H1 (cell line): ENCODE data around the gene GJD3. TPM values are rescaled to one million over a fixed set of nuclear protein-coding genes. Genes with fewer than 3 reads are reported as not detected.

ENCODE experiments used
- EP300 ChIP-seq, 2 experiments: IDR thresholded peaks; 1 replicate in 1 of 2; 2 replicates in 1 of 2; pipeline ENCODE4 v1.6.1; 2011 to 2012; ENCODE audit warnings: low read depth in 2 of 2, low read length in 2 of 2, mild to moderate bottlenecking in 2 of 2, borderline replicate concordance in 1 of 2, inconsistent platforms in 1 of 2, moderate library complexity in 1 of 2
- polyA plus RNA-seq, 7 experiments: library from polyadenylated mRNA; depleted of rRNA in 3 of 7; stranded (reverse) in 5 of 7; unstranded in 2 of 7; fragments of >200 nt in 5 of 7; fragments of 200-250 nt in 2 of 7; gene quantifications; 1 replicate in 5 of 7; 2 replicates in 1 of 7; 4 replicates in 1 of 7; pipeline versions ENCODE4 v1.2.1 to v1.2.3, GENCODE V29; 2011 to 2013; ENCODE audit warnings: missing spikeins in 2 of 7, mixed read lengths in 2 of 7
- total RNA-seq: library from RNA; stranded (reverse); fragmentation: NEBNext Ultra II Directional; extraction: Animal tissue kit (Norgen Biotek cat#: 25700); gene quantifications from 2 replicates; pipeline ENCODE4 v1.2.1, GENCODE V29; 2021

The GJD3 gene
- total and polyA plus RNA-seq, 2 of the 8 experiments (the other 6 are each of a cell fraction or from before 2014, with no cell fraction given) = 0.53 to 1.9 TPM

- no peak for TF ChIP-seq EP300 (IDR thresholded peaks at IDR 0.05; ENCODE audit: borderline replicate concordance in 1 of 2, low read depth in 2 of 2, low read length in 2 of 2)
These were observed 48.6 kb downstream of the GJD3 start (continued) for GRCh38 chr17:40315678-40316570.
